ENCODE data around the gene MAP3K6.

- TF ChIP-seq CTCF (IDR thresholded peaks at IDR 0.05) (no peak), POLR2A (IDR thresholded peaks at IDR 0.05) (no peak)
These were observed 48.6 kb downstream of the MAP3K6 start for GRCh38 chr1:27318136-27318535.

Data from esophagus squamous epithelium (tissue), 4 donors.